DOHH2 (cell line): ENCODE results near the gene OSBPL3.

Experiments
- H3F3A ChIP-seq: fragments of 200-600 bp; sonication (generic), shearing (Covaris generic); 2 replicates; pipeline ENCODE4 v1.6.0; 2016; ENCODE audit warnings: antibody characterized with exemption, mild to moderate bottlenecking; ENCODE audit not compliant: control insufficient read depth, insufficient read depth
- H3K27ac ChIP-seq: fragments of 200-600 bp; sonication (generic); 2 replicates; pipeline ENCODE4 v1.5.1; 2014; ENCODE audit warnings: low read depth, mild to moderate bottlenecking, low read length, moderate library complexity
- H3K27me3 ChIP-seq: fragments of 200-600 bp; sonication (generic); 2 replicates; pipeline ENCODE4 v1.6.1; 2014; ENCODE audit warnings: mild to moderate bottlenecking, low read length, mixed read lengths; ENCODE audit not compliant: control insufficient read depth
- H3K36me3 ChIP-seq: fragments of 200-600 bp; sonication (generic); 2 replicates; pipeline ENCODE4 v1.6.1; 2014; ENCODE audit warnings: mild to moderate bottlenecking, low read length, moderate library complexity, mixed read lengths; ENCODE audit not compliant: control insufficient read depth
- H3K4me1 ChIP-seq: fragments of 200-600 bp; sonication (generic); 2 replicates; pipeline ENCODE4 v1.6.1; 2014; ENCODE audit warnings: mild to moderate bottlenecking, low read length, mixed read lengths; ENCODE audit not compliant: control insufficient read depth
- H3K4me2 ChIP-seq: fragments of 200-600 bp; sonication (generic); 2 replicates; pipeline ENCODE4 v1.6.0; 2014; ENCODE audit warnings: mild to moderate bottlenecking, low read length, moderate library complexity
- H3K4me3 ChIP-seq: fragments of 200-600 bp; sonication (generic); 2 replicates; pipeline ENCODE4 v1.5.1; 2014; ENCODE audit warnings: mild to moderate bottlenecking, low read length, mixed read lengths
- H3K79me2 ChIP-seq: fragments of 200-600 bp; sonication (generic); 2 replicates; pipeline ENCODE4 v1.6.1; 2014; ENCODE audit warnings: mild to moderate bottlenecking, low read length, mixed read lengths; ENCODE audit not compliant: control insufficient read depth
- H3K9me2 ChIP-seq: fragments of 200-600 bp; sonication (generic); replicated peaks from 2 replicates; pipeline ENCODE4 v1.6.1; 2014; ENCODE audit warnings: mild to moderate bottlenecking, low read length, mixed read lengths; ENCODE audit not compliant: control insufficient read depth
- H3K9me3 ChIP-seq: fragments of 200-600 bp; sonication (generic); 2 replicates; pipeline ENCODE4 v1.6.1; 2014; ENCODE audit warnings: antibody characterized with exemption, low read length, mixed read lengths; ENCODE audit not compliant: control insufficient read depth, insufficient read depth
- H4K20me1 ChIP-seq: fragments of 200-600 bp; sonication (generic); 2 replicates; pipeline ENCODE4 v1.6.0; 2014; ENCODE audit warnings: low read depth, mild to moderate bottlenecking, antibody characterized with exemption, low read length, moderate library complexity; ENCODE audit not compliant: control insufficient read depth, insufficient read depth
- CTCF ChIP-seq: fragments of 200-600 bp; sonication (generic); IDR thresholded peaks from one replicate; pipeline ENCODE4 v1.5.1; 2014; ENCODE audit warnings: antibody characterized with exemption, mild to moderate bottlenecking, low read depth, low read length; ENCODE audit not compliant: poor library complexity, severe bottlenecking
- EZH2phosphoT487 ChIP-seq: fragments of 200-600 bp; sonication (generic); IDR thresholded peaks from 2 replicates; pipeline ENCODE4 v1.6.1; 2017; ENCODE audit warnings: borderline replicate concordance, mild to moderate bottlenecking, antibody characterized with exemption, low read length, moderate library complexity, mixed read lengths

OSBPL3 gene

GRCh38 chr7:24857623-24858022, 122.4 kb downstream of the OSBPL3 start:
- no peak overlapping the region for H3K4me2 ChIP-seq
- H3K27ac ChIP-seq = no peak overlapping the region
- TF ChIP-seq CTCF (no peak), EZH2phosphoT487 (no peak)
- no peaks in the 10 kb centered on the region for H3F3A ChIP-seq
- no peak overlapping the region for H3K4me3 ChIP-seq
- H3K4me1 ChIP-seq = no peaks in the 10 kb centered on the region
- no peaks in the 10 kb centered on the region for H3K79me2 ChIP-seq
- no peaks in the 10 kb centered on the region for H3K9me3 ChIP-seq
- no peaks in the 10 kb centered on the region for H3K27me3 ChIP-seq
- H3K9me2 ChIP-seq = no peaks in the 10 kb centered on the region
- peaks cover 89% of the 10 kb centered on the region for H3K36me3 ChIP-seq
- H4K20me1 ChIP-seq = no peaks in the 10 kb centered on the region

- peaks cover 12% of the 10 kb centered on the region; the same call in 1 of the 2 replicates for H3K4me1 ChIP-seq
- no peak overlapping the region for H3K4me2 ChIP-seq
- H4K20me1 ChIP-seq = no peaks in the 10 kb centered on the region
- H3K4me3 ChIP-seq = no peak overlapping the region
- no peaks in the 10 kb centered on the region for H3K27me3 ChIP-seq
- no peaks in the 10 kb centered on the region for H3F3A ChIP-seq
- no peak for TF ChIP-seq EZH2phosphoT487
- no peak for TF ChIP-seq CTCF
- H3K9me3 ChIP-seq = no peaks in the 10 kb centered on the region
- H3K9me2 ChIP-seq = no peaks in the 10 kb centered on the region
- no peaks in the 10 kb centered on the region for H3K79me2 ChIP-seq
- H3K36me3 ChIP-seq = peaks cover 92% of the 10 kb centered on the region
- no peak overlapping the region for H3K27ac ChIP-seq
Measured at GRCh38 chr7:24854866-24855265, 125.1 kb downstream of the OSBPL3 start.

- Histone ChIP-seq H3K27ac (no peak overlapping the region), H3K9me2 (no peaks in the 10 kb centered on the region), H3K9me3 (no peaks in the 10 kb centered on the region), H3K4me2 (no peak overlapping the region), H4K20me1 (no peaks in the 10 kb centered on the region), H3F3A (peaks cover 18% of the 10 kb centered on the region), H3K36me3 (peaks cover 85% of the 10 kb centered on the region), H3K4me3 (no peak overlapping the region), H3K27me3 (no peaks in the 10 kb centered on the region), H3K79me2 (no peaks in the 10 kb centered on the region), H3K4me1 (peaks cover 41% of the 10 kb centered on the region)
- no peak for TF ChIP-seq CTCF
Measured at GRCh38 chr7:24851786-24852185, 128.2 kb downstream of the OSBPL3 start.

- no peaks in the 10 kb centered on the region for H3K9me2 ChIP-seq
- no peaks in the 10 kb centered on the region for H4K20me1 ChIP-seq
- H3K4me2 ChIP-seq = peak overlapping the region; percentile 96; the same call in 1 of the 2 replicates
- H3K4me1 ChIP-seq = peaks cover 70% of the 10 kb centered on the region
- peaks cover 63% of the 10 kb centered on the region for H3K36me3 ChIP-seq
- peaks cover 46% of the 10 kb centered on the region for H3F3A ChIP-seq
- H3K27me3 ChIP-seq = no peaks in the 10 kb centered on the region
- H3K9me3 ChIP-seq = no peaks in the 10 kb centered on the region
- TF ChIP-seq EZH2phosphoT487 = no peak
- TF ChIP-seq CTCF = no peak
- peaks cover 2% of the 10 kb centered on the region for H3K79me2 ChIP-seq
- peak overlapping the region; percentile 99 for H3K27ac ChIP-seq
- no peak overlapping the region for H3K4me3 ChIP-seq
Measured at GRCh38 chr7:24848878-24849277, 131.1 kb downstream of the OSBPL3 start.
